Stimulated activated CD8-positive, alpha-beta memory T cell treated with anti-CD3 and anti-CD28 coated beads, Interleukin-4, amount 100 ng/mL, for 24 hours (primary cell): ENCODE results near the gene FASTKD2.

Experiments used
- DNase-seq: peaks from one replicate; pipeline ENCODE4 v3.0.0-alpha.2; 2020; ENCODE audit warnings: low read depth

FASTKD2 gene

GRCh38 chr2:206838690-206839089 is 73.3 kb downstream of the FASTKD2 start:
- no peak for DNase-seq

GRCh38 chr2:206840999-206841398 is 75.6 kb downstream of the FASTKD2 start:
- no peak for DNase-seq
